Pancreas (tissue), 10 donors: Measurements from ENCODE around the gene GLG1. TPM values are rescaled to one million over a fixed set of nuclear protein-coding genes. Genes with fewer than 3 reads are reported as not detected.
A peak's percentile ranks its signal among the peaks of the same experiment; 100 is the strongest.

Experiments used
- ATAC-seq, 4 donors: fragments of 200-7000 bp; cut with Tn5 transposase; one replicate each; pipeline versions ENCODE4 v1.8.0 to v1.9.1; 2020; ENCODE audit warnings: mild to moderate bottlenecking in 4 of 4, moderate library complexity in 4 of 4
- DNase-seq, 6 donors: peaks; one replicate each; pipeline ENCODE4 v3.0.0-alpha.2; 2020
- FAIRE-seq: peaks from 2 replicates; lab custom pipeline; 2012; peaks lifted over from hg19 to GRCh38; lab: Jason Lieb, UNC
- H3K27ac ChIP-seq, 4 donors: fragments of 200-600 bp; sonication (generic); 1 replicate in 3 of 4; 2 replicates in 1 of 4; pipeline versions ENCODE4 v1.5.0 to v1.8.0; 2020
- H3K27me3 ChIP-seq, 4 donors: fragments of 200-600 bp; one replicate each; pipeline ENCODE4 v1.8.0; 2021
- H3K36me3 ChIP-seq, 3 donors: fragments of 200-600 bp; sonication (generic) in 1 of 3; one replicate each; pipeline versions ENCODE4 v1.5.0 to v1.8.0; 2020 to 2021
- H3K4me1 ChIP-seq, 3 donors: fragments of 200-600 bp; one replicate each; pipeline ENCODE4 v1.8.0; 2021
- H3K4me3 ChIP-seq, 4 donors: fragments of 200-600 bp; sonication (generic) in 2 of 4; one replicate each; pipeline versions ENCODE4 v1.5.0 to v1.8.0; 2020 to 2021
- H3K9me3 ChIP-seq, 4 donors: fragments of 200-600 bp; one replicate each; pipeline ENCODE4 v1.8.0; 2021
- WGBS, 2 donors: extraction: QIAGEN DNeasy Blood & Tissue Kit; methylation state at CpG; one replicate each; pipeline ENCODE4 v1.1.7; 2013; 5-methylcytosine and 5-hydroxymethylcytosine counted together
- intact Hi-C, 3 donors: fragments of 100-400 bp; cut with DNase I; formaldehyde crosslinking; loops; one replicate each; pipeline versions ENCODE4 v1.11.1 to v1.14.2; 2022
- polyA plus RNA-seq, 2 donors: library from polyadenylated mRNA; stranded (reverse); fragments of 200-250 nt; gene quantifications; one replicate each; pipeline ENCODE4 v1.2.3, GENCODE V29; 2013
- total RNA-seq, 6 donors: library from RNA; stranded (reverse); fragmentation: NEBNext Ultra II Directional in 4 of 6; extraction: Animal tissue kit (Norgen Biotek cat#: 25700) in 4 of 6; gene quantifications; one replicate each; pipeline versions ENCODE4 v1.2.1 to v1.2.4, GENCODE V29; 2021 to 2023
- TF ChIP-seq, protein P1 (sequence below), 4 donors: fragments of 200-600 bp; sonication (generic) in 3 of 4; IDR thresholded peaks; one replicate each; pipeline versions ENCODE4 v1.5.0 to v1.8.0; 2021; ENCODE audit warnings: antibody characterized with exemption in 4 of 4
- donor health status: healthy with polysubstance abuse.
- donor health status: DM: no; HTN: no; CAD: no; lungs with moderate emphysema.
- donor health status: DM: no; HTN: no; CAD: no.
- donor health status: control.
- donor health status: control.
- donor health status: Bipolar disorder and iron deficiency.
- donor health status: DM: yes; HTN: yes; CAD: no.
- donor health status: DM: no; HTN: no; CAD: no.
- donor health status: DM: no; HTN: no; CAD: no.
- donor health status: DM: yes; HTN: yes; CAD: no.

The GLG1 gene
- total and polyA plus RNA-seq, 8 donors, result 30.6 to 93.2 (median 72.0) TPM

DNA sequence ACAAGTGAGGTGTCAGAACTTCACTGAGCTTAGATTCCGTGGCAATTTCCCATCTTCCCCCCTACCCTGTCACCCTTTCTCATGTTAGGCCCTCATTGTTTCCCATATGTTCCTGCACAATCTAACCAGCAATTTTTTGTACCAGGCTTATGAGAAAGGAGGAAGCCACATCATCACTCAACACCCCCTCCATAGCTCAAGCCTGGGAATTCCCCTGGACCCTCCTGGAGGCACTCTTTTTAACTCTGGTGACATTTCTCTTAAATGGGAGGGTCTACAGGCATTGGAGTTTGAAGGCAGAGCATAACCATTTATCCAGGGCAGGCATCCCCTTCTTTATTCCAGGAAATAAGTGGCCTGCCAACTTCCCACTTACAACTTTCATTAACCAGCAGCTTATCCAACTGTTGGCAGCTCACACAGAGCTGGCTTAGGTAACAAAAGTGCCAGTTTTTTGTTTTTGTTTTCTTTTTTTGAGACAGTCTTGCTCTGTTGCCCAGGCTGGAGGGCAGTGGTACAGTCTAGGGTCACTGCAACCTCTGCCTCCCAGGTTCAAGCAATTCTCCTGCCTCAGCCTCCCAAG is 10.4 kb upstream of the GLG1 start:
- TF ChIP-seq, protein P1, sequence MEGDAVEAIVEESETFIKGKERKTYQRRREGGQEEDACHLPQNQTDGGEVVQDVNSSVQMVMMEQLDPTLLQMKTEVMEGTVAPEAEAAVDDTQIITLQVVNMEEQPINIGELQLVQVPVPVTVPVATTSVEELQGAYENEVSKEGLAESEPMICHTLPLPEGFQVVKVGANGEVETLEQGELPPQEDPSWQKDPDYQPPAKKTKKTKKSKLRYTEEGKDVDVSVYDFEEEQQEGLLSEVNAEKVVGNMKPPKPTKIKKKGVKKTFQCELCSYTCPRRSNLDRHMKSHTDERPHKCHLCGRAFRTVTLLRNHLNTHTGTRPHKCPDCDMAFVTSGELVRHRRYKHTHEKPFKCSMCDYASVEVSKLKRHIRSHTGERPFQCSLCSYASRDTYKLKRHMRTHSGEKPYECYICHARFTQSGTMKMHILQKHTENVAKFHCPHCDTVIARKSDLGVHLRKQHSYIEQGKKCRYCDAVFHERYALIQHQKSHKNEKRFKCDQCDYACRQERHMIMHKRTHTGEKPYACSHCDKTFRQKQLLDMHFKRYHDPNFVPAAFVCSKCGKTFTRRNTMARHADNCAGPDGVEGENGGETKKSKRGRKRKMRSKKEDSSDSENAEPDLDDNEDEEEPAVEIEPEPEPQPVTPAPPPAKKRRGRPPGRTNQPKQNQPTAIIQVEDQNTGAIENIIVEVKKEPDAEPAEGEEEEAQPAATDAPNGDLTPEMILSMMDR (IDR thresholded peaks at IDR 0.05), result no peak
- WGBS, 2 donors, result 86 to 90% methylated on average over 1 of the region's 1 CpG
- FAIRE-seq (no peak), ATAC-seq (peak in 3 of 4 donors; percentile 54 to 83 (median 69)), DNase-seq (no peak)
- H3K36me3 ChIP-seq, result peaks cover 0 to 6% (median 0%) of the 10 kb centered on the region in 3 donors
- no peaks in the 10 kb centered on the region for H3K4me1 ChIP-seq
- H3K4me3 ChIP-seq, result no peak overlapping the region
- intact Hi-C loops, result no loop called here
- no peaks in the 10 kb centered on the region for H3K9me3 ChIP-seq
- peak overlapping the region in 2 of 4 donors; percentile 33 to 62 for H3K27ac ChIP-seq
- H3K27me3 ChIP-seq, result no peaks in the 10 kb centered on the region

DNA sequence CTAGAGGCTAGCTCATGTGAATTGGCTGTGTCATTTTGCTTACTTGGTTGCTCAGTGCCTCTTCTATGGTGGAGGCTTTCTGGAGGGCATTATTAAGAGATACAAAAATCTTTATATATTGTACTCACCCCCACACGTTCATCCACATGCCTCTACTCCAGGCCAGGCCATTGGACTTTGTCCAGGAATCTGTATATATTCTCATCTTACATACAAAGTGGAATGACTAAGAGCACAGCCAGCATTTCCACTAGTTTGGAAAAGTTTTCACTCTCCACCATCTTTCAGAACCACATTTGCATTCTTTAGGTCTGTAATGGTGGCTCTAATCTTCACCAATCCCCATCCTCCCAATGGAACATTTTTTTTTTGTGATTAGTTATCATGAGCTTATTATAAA is 4.8 kb upstream of the GLG1 start:
- TF ChIP-seq, protein P1 (IDR thresholded peaks at IDR 0.05), result no peak
- intact Hi-C loops, result no loop called here

DNA sequence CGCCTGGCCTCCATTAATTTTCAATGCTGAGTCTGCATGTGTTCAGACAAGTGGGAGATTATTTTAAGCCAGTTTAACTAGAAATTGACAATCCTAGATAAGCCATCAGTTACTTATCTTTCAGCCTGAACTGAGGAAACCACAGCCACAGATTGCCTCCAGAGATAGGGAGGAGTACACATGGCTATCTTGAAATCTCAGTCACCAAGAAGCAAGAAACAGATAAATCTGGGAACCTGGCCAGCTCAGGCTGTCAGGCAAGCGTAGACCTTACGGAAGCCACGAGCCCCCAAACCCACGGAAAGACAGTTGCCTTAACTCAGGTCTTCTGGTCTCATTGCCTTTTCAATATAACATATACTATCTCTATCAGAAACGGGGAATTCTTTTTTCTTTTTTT is 2.0 kb upstream of the GLG1 start:
- TF ChIP-seq, protein P1 (IDR thresholded peaks at IDR 0.05), result no peak
- DNase-seq (no peak), ATAC-seq (no peak), FAIRE-seq (no peak)
- H3K27ac ChIP-seq, result peak overlapping the region in 1 of 4 donors; percentile 97
- H3K36me3 ChIP-seq, result no peaks in the 10 kb centered on the region
- no peaks in the 10 kb centered on the region for H3K27me3 ChIP-seq
- 84 to 93% methylated on average over 6 of the region's 6 CpGs for WGBS, 2 donors
- intact Hi-C loops, result no loop called here
- H3K4me3 ChIP-seq, result no peak overlapping the region
- no peaks in the 10 kb centered on the region for H3K9me3 ChIP-seq
- peaks cover 10 to 31% (median 19%) of the 10 kb centered on the region in 3 donors for H3K4me1 ChIP-seq

More for the DNA sequence above, 4.8 kb upstream of the GLG1 start:
- no peak overlapping the region for H3K4me3 ChIP-seq
- no peaks in the 10 kb centered on the region for H3K36me3 ChIP-seq
- H3K4me1 ChIP-seq, result peaks cover 0 to 11% (median 9%) of the 10 kb centered on the region in 3 donors
- 68 to 77% methylated on average over 1 of the region's 1 CpG for WGBS, 2 donors
- H3K27ac ChIP-seq, result no peak overlapping the region
- ATAC-seq (no peak), DNase-seq (no peak), FAIRE-seq (no peak)
- no peaks in the 10 kb centered on the region for H3K9me3 ChIP-seq
- no peaks in the 10 kb centered on the region for H3K27me3 ChIP-seq

DNA sequence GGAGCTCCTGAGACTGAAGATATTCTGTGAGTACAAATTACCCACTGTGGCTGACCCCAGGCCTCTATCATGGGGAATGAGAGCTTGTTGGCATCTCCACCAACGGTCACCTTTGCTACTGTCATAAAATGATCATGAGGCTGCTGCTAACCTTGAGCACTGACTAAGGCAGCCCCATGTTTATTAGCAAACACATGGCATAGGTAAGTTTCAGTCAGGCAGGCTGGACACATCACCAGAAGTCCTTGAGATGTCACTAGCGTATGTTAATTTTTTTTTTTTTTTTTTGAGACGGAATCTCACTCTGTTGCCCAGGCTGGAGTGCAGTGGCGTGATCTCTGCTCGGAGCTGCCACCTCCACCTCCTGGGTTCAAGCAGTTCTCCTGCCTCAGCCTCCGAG is 1.5 kb upstream of the GLG1 start:
- 33% methylated on average over 6 of the region's 6 CpGs for WGBS, 2 donors
- FAIRE-seq, result no peak
- intact Hi-C loops, result no loop called here
- H3K9me3 ChIP-seq, result no peaks in the 10 kb centered on the region
- H3K27ac ChIP-seq, result peak overlapping the region in 3 of 4 donors; percentile 94 to 98 (median 97)
- ATAC-seq, result peak in 3 of 4 donors; percentile 20 to 28 (median 22)
- no peaks in the 10 kb centered on the region for H3K27me3 ChIP-seq
- no peaks in the 10 kb centered on the region for H3K36me3 ChIP-seq
- no peak overlapping the region for H3K4me3 ChIP-seq
- H3K4me1 ChIP-seq, result peaks cover 16 to 37% (median 21%) of the 10 kb centered on the region in 3 donors
- DNase-seq, result peak in 3 of 6 donors; percentile 34 to 48 (median 42)
- TF ChIP-seq, protein P1 (IDR thresholded peaks at IDR 0.05), result no peak

DNA sequence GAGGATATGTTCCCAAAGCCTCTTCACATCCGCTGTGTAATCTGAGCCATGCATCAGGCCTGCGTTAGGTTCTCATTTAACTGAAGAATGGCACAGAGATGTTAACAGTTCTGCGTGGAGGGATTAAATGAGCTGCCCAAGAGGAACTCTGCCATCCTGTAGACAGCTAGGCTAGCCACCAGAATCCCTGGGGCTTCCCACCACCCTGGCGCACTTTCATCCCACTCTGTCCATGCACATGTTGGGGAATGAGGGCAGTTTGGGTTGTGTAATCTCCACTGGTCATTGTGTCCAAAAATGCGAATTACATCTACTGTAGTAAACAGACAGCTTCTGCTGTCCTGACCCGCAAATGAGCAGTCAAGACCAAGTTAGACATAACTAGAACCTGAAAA is 1.0 kb upstream of the GLG1 start:
- intact Hi-C loops, result no loop called here
- H3K4me1 ChIP-seq, result peaks cover 19 to 40% (median 21%) of the 10 kb centered on the region in 3 donors
- H3K27me3 ChIP-seq, result no peaks in the 10 kb centered on the region
- FAIRE-seq (no peak), ATAC-seq (no peak), DNase-seq (no peak)
- H3K27ac ChIP-seq, result peak overlapping the region in 3 of 4 donors; percentile 94 to 98 (median 97)
- H3K9me3 ChIP-seq, result no peaks in the 10 kb centered on the region
- no peaks in the 10 kb centered on the region for H3K36me3 ChIP-seq
- TF ChIP-seq, protein P1 (IDR thresholded peaks at IDR 0.05), result no peak
- WGBS, 2 donors, result 80 to 81% methylated on average over 6 of the region's 6 CpGs
- H3K4me3 ChIP-seq, result no peak overlapping the region
